Neutrophil (primary cell): ENCODE results near the gene TLL1.

ENCODE experiments used
- H3K27ac ChIP-seq: fragments of 200-600 bp; sonication (generic); 2 replicates; pipeline ENCODE4 v1.5.1; 2016; ENCODE audit warnings: mild to moderate bottlenecking, moderate library complexity
- H3K27me3 ChIP-seq: fragments of 200-600 bp; sonication (generic); 2 replicates; pipeline ENCODE4 v1.6.0; 2016; ENCODE audit warnings: mild to moderate bottlenecking
- H3K36me3 ChIP-seq: fragments of 200-600 bp; sonication (generic); 2 replicates; pipeline ENCODE4 v1.5.1; 2017
- H3K4me1 ChIP-seq, 2 experiments: fragments of 200-600 bp in 1 of 2; sonication (generic) in 1 of 2; 1 replicate in 1 of 2; 2 replicates in 1 of 2; pipeline versions ENCODE4 v1.5.1 to v1.6.1; 2013 to 2016; ENCODE audit warnings: low read depth in 1 of 2, low read length in 1 of 2, mild to moderate bottlenecking in 1 of 2, moderate library complexity in 1 of 2; ENCODE audit not compliant: control insufficient read depth in 1 of 2, insufficient read depth in 1 of 2
- H3K4me3 ChIP-seq, 2 experiments: fragments of 200-600 bp in 1 of 2; sonication (generic) in 1 of 2; 1 replicate in 1 of 2; 2 replicates in 1 of 2; pipeline ENCODE4 v1.5.1; 2013 to 2016; ENCODE audit warnings: low read depth in 1 of 2, low read length in 1 of 2, mild to moderate bottlenecking in 1 of 2, moderate library complexity in 1 of 2
- H3K9me3 ChIP-seq: fragments of 200-600 bp; sonication (generic); 2 replicates; pipeline ENCODE4 v1.5.1; 2016
- CTCF ChIP-seq: fragments of 200-600 bp; sonication (generic); IDR thresholded peaks from 2 replicates; pipeline ENCODE4 v1.5.1; 2016; ENCODE audit warnings: antibody characterized with exemption

The TLL1 gene

DNA sequence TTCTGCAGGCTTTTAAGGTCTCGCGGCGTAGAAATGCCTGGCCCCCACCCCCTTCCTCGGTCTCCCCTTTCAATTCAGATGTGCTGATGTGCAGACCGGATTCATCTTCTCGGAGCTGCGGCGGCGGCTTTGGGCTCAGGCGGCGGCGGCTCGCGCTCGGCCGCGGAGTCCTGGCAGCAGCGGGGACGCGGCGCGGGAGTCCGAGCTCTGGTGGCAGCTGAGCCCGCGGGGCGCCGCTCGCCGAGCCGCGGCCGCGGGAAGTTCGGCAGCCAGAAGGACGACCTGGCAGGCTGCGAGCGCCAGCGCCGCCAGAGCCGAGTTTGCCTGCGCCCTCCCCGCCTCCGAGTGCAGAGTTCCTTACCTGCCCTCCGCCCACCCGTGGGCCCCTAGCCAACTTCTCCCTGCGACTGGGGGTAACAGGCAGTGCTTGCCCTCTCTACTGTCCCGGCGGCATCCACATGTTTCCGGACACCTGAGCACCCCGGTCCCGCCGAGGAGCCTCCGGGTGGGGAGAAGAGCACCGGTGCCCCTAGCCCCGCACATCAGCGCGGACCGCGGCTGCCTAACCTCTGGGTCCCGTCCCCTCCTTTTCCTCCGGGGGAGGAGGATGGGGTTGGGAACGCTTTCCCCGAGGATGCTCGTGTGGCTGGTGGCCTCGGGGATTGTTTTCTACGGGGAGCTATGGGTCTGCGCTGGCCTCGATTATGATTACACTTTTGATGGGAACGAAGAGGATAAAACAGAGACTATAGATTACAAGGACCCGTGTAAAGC, 448 bp downstream of the TLL1 start:
- no peak overlapping the region for H3K4me3 ChIP-seq
- peaks cover 78% of the 10 kb centered on the region for H3K27me3 ChIP-seq

GRCh38 chr4:165874072-165874790, 1.2 kb downstream of the TLL1 start:
- H3K27ac ChIP-seq = no peak overlapping the region
- H3K36me3 ChIP-seq = no peaks in the 10 kb centered on the region
- no peak overlapping the region for H3K4me3 ChIP-seq
- H3K4me1 ChIP-seq = peaks cover 0 to 3% of the 10 kb centered on the region in 2 experiments
- TF ChIP-seq CTCF = no peak
- H3K27me3 ChIP-seq = peaks cover 78% of the 10 kb centered on the region
- H3K9me3 ChIP-seq = no peaks in the 10 kb centered on the region

More for the DNA sequence above, 448 bp downstream of the TLL1 start:
- H3K36me3 ChIP-seq = no peaks in the 10 kb centered on the region
- no peak for TF ChIP-seq CTCF
- H3K4me1 ChIP-seq = peaks cover 0 to 3% of the 10 kb centered on the region in 2 experiments
- no peak overlapping the region for H3K27ac ChIP-seq
- no peaks in the 10 kb centered on the region for H3K9me3 ChIP-seq

- Histone ChIP-seq H3K4me1 (peaks cover 0 to 3% of the 10 kb centered on the region in 2 experiments), H3K9me3 (no peaks in the 10 kb centered on the region), H3K27me3 (peaks cover 72% of the 10 kb centered on the region), H3K4me3 (no peak overlapping the region), H3K27ac (no peak overlapping the region), H3K36me3 (no peaks in the 10 kb centered on the region)
- no peak for TF ChIP-seq CTCF
Measured at GRCh38 chr4:165874791-165875371, 1.8 kb downstream of the TLL1 start.

- H3K9me3 ChIP-seq = no peaks in the 10 kb centered on the region
- H3K4me3 ChIP-seq = no peak overlapping the region
- peaks cover 68% of the 10 kb centered on the region for H3K27me3 ChIP-seq
- no peak for TF ChIP-seq CTCF
- H3K4me1 ChIP-seq = peaks cover 0 to 3% of the 10 kb centered on the region in 2 experiments
- no peaks in the 10 kb centered on the region for H3K36me3 ChIP-seq
- no peak overlapping the region for H3K27ac ChIP-seq
Measured at GRCh38 chr4:165875446-165875845, 2.4 kb downstream of the TLL1 start.

DNA sequence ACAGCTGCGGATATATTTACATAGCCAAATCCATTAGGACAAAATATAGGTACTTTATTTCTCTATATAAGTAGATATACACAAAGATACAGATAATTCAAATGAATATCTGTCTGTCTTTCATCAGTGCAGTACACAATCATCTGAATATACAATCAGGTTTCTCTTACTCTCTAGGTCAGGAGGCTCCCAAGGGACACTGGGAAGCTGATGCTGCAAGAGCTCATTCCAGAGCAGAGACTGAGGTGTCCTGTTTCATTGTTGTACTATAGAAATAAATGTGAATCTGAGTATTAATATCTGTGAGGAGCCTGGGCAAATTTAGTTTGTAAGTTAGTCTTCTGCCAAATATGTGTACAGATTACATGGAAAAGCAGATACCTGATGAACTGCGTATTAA, 4.2 kb downstream of the TLL1 start:
- Histone ChIP-seq H3K27me3 (peaks cover 50% of the 10 kb centered on the region), H3K9me3 (no peaks in the 10 kb centered on the region), H3K27ac (no peak overlapping the region), H3K4me1 (peaks cover 0 to 3% of the 10 kb centered on the region in 2 experiments), H3K4me3 (no peak overlapping the region), H3K36me3 (no peaks in the 10 kb centered on the region)
- no peak for TF ChIP-seq CTCF
